WTC11 (cell line): ENCODE results near the gene RBM43. TPM values are rescaled to one million over a fixed set of nuclear protein-coding genes. Genes with fewer than 3 reads are reported as not detected.
"Not testable (repeated sequence)": the region's sequence is repeated elsewhere in the genome, so short reads cannot be mapped to it uniquely, and the experiment has no call there.

Source experiments
- ATAC-seq: fragments of 200-7000 bp; cut with Tn5 transposase; 2 replicates; pipeline ENCODE4 v1.10.0; 2021; ENCODE audit warnings: mild to moderate bottlenecking, moderate library complexity
- CTCF ChIA-PET: fragments of 300-600 bp; sonication (Branson Sonifier 250); formaldehyde crosslinking; loops from one replicate; lab custom pipeline; 2021; ENCODE audit warnings: antibody characterized with exemption; lab: Charles Lee
- POLR2A ChIA-PET: fragments of 350-600 bp; sonication (Branson Sonifier 250); formaldehyde crosslinking; loops from one replicate; lab custom pipeline; 2021; ENCODE audit warnings: antibody characterized with exemption; lab: Charles Lee
- DNase-seq: peaks from one replicate; pipeline ENCODE4 v3.0.0; 2021; ENCODE audit warnings: low spot score
- H3K27ac Mint-ChIP-seq: 2 replicates; pipeline ENCODE4 v1.8.0; 2021; ENCODE audit warnings: mixed read lengths
- H3K27me3 Mint-ChIP-seq: 2 replicates; pipeline ENCODE4 v1.8.0; 2021; ENCODE audit warnings: low read depth, mild to moderate bottlenecking, moderate library complexity, mixed read lengths
- H3K36me3 Mint-ChIP-seq: 2 replicates; pipeline ENCODE4 v1.8.0; 2021; ENCODE audit warnings: mixed read lengths
- H3K4me1 Mint-ChIP-seq: 2 replicates; pipeline ENCODE4 v1.8.0; 2022; ENCODE audit warnings: mixed read lengths
- H3K4me3 Mint-ChIP-seq: 2 replicates; pipeline ENCODE4 v1.8.0; 2021; ENCODE audit warnings: mild to moderate bottlenecking, moderate library complexity, mixed read lengths
- H3K9me3 Mint-ChIP-seq: 2 replicates; pipeline ENCODE4 v1.8.0; 2021; ENCODE audit warnings: mixed read lengths
- CDX4 ChIP-seq: fragments of 250-450 bp; sonication (Bioruptor Pico); IDR thresholded peaks from 2 replicates; pipeline ENCODE4 v1.9.0; 2021; ENCODE audit warnings: moderate library complexity, mild to moderate bottlenecking, inconsistent platforms, borderline replicate concordance
- ERG ChIP-seq: fragments of 250-450 bp; sonication (Bioruptor Pico); IDR thresholded peaks from 2 replicates; pipeline ENCODE4 v1.8.0; 2021; ENCODE audit warnings: mild to moderate bottlenecking
- ETV6 ChIP-seq: sonication (generic); formaldehyde crosslinking; IDR thresholded peaks from 2 replicates; pipeline ENCODE4 v1.8.1; 2022; ENCODE audit warnings: mild to moderate bottlenecking, missing genetic modification reagents
- FOXJ3 ChIP-seq: sonication (generic); formaldehyde crosslinking; IDR thresholded peaks from 2 replicates; pipeline ENCODE4 v1.9.0; 2021; ENCODE audit warnings: missing genetic modification reagents, mild to moderate bottlenecking, borderline replicate concordance
- FOXK1 ChIP-seq: sonication (generic); formaldehyde crosslinking; IDR thresholded peaks from 2 replicates; pipeline ENCODE4 v1.8.0; 2022; ENCODE audit warnings: mild to moderate bottlenecking, moderate library complexity, missing genetic modification reagents
- IRF1 ChIP-seq: sonication (generic); formaldehyde crosslinking; IDR thresholded peaks from 2 replicates; pipeline ENCODE4 v1.8.0; 2023; ENCODE audit warnings: missing genetic modification reagents
- NFYB ChIP-seq: sonication (generic); formaldehyde crosslinking; conservative IDR thresholded peaks from 2 replicates; pipeline ENCODE4 v1.8.0; 2022; ENCODE audit warnings: low read depth, missing genetic modification reagents
- NR1H2 ChIP-seq: sonication (generic); formaldehyde crosslinking; IDR thresholded peaks from 2 replicates; pipeline ENCODE4 v1.9.0; 2021; ENCODE audit warnings: mild to moderate bottlenecking, moderate library complexity, missing genetic modification reagents
- NR3C1 ChIP-seq: sonication (generic); formaldehyde crosslinking; conservative IDR thresholded peaks from 2 replicates; pipeline ENCODE4 v1.8.1; 2023; ENCODE audit warnings: low read depth, mild to moderate bottlenecking, missing genetic modification reagents
- SMAD3 ChIP-seq: sonication (generic); formaldehyde crosslinking; IDR thresholded peaks from 2 replicates; pipeline ENCODE4 v1.8.0; 2022; ENCODE audit warnings: missing genetic modification reagents, mild to moderate bottlenecking, borderline replicate concordance
- USF1 ChIP-seq: sonication (generic); formaldehyde crosslinking; IDR thresholded peaks from 2 replicates; pipeline ENCODE4 v1.8.0; 2022; ENCODE audit warnings: mild to moderate bottlenecking, missing genetic modification reagents
- ZBTB21 ChIP-seq: sonication (generic); formaldehyde crosslinking; IDR thresholded peaks from 2 replicates; pipeline ENCODE4 v1.8.1; 2023; ENCODE audit warnings: mild to moderate bottlenecking, missing genetic modification reagents, borderline replicate concordance
- ZBTB43 ChIP-seq: sonication (generic); formaldehyde crosslinking; IDR thresholded peaks from 2 replicates; pipeline ENCODE4 v1.8.1; 2023; ENCODE audit warnings: mild to moderate bottlenecking, missing genetic modification reagents
- ZNF121 ChIP-seq: sonication (generic); formaldehyde crosslinking; IDR thresholded peaks from 2 replicates; pipeline ENCODE4 v1.8.0; 2023; ENCODE audit warnings: missing genetic modification reagents
- ZNF232 ChIP-seq: sonication (generic); formaldehyde crosslinking; IDR thresholded peaks from 2 replicates; pipeline ENCODE4 v1.8.0; 2022; ENCODE audit warnings: mild to moderate bottlenecking, missing genetic modification reagents
- ZNF423 ChIP-seq: fragments of 250-450 bp; sonication (Bioruptor Pico); IDR thresholded peaks from 2 replicates; pipeline ENCODE4 v2.1.2; 2022; ENCODE audit warnings: mild to moderate bottlenecking, moderate library complexity
- ZNF671 ChIP-seq: fragments of 250-450 bp; sonication (Bioruptor Pico); IDR thresholded peaks from 2 replicates; pipeline ENCODE4 v1.8.0; 2021; ENCODE audit warnings: mild to moderate bottlenecking
- ZSCAN18 ChIP-seq: fragments of 250-450 bp; sonication (Bioruptor Pico); IDR thresholded peaks from 2 replicates; pipeline ENCODE4 v2.1.2; 2022; ENCODE audit warnings: mild to moderate bottlenecking, moderate library complexity
- total RNA-seq: library from RNA; stranded (reverse); gene quantifications from 3 replicates; pipeline ENCODE4 v1.2.3, GENCODE V29; 2021
- TF ChIP-seq, protein P1 (sequence below): sonication (generic); formaldehyde crosslinking; IDR thresholded peaks from 2 replicates; pipeline ENCODE4 v1.8.1; 2023; ENCODE audit warnings: mild to moderate bottlenecking, moderate library complexity, missing genetic modification reagents
- TF ChIP-seq, protein P2 (sequence below): sonication (generic); formaldehyde crosslinking; IDR thresholded peaks from 2 replicates; pipeline ENCODE4 v1.8.1; 2022; ENCODE audit warnings: missing genetic modification reagents, borderline replicate concordance
- TF ChIP-seq, protein P3 (sequence below): sonication (generic); formaldehyde crosslinking; IDR thresholded peaks from 2 replicates; pipeline ENCODE4 v1.8.1; 2023; ENCODE audit warnings: mild to moderate bottlenecking, missing genetic modification reagents, moderate library complexity

Gene RBM43
- total RNA-seq, 1 experiment from 2014 or later = 2.8 TPM

DNA sequence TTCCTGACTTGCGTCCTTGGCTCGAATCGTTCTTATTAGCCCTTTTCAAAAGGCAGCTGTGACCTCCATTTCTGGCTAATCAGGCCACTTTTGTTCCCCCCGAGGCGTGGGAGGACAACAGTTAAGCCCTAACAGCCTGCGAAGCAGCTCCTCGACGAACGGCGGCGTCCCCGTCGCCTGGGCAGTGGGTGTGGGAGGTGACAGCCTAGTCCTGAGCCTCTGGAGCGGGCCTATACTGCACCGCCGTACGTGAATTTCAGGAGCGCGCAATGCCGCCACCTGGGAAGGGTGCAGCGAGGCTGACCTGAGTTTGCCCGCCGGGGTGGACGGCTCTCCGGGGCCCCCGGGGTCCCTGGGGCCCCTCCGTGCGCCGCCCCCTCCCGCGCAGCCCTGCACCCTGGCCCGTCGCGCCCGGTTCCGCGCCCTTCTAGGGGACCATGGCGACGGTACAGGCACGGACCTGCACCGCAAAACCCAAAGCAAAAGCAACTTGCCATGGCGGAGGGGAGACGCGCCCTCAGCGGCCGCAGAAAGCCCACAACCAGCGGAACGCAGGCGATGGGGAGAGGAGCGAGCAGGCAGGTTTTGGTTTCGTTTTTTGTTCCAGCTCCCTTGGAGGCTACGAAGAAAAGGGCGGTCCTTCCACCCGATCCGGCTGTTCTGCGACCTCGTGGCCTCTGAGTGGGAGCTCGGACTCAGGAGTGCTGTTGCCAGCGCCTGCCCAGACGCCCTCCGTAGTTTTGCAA lies at the start of gene RBM43 (continued):
- TF ChIP-seq, protein P1, sequence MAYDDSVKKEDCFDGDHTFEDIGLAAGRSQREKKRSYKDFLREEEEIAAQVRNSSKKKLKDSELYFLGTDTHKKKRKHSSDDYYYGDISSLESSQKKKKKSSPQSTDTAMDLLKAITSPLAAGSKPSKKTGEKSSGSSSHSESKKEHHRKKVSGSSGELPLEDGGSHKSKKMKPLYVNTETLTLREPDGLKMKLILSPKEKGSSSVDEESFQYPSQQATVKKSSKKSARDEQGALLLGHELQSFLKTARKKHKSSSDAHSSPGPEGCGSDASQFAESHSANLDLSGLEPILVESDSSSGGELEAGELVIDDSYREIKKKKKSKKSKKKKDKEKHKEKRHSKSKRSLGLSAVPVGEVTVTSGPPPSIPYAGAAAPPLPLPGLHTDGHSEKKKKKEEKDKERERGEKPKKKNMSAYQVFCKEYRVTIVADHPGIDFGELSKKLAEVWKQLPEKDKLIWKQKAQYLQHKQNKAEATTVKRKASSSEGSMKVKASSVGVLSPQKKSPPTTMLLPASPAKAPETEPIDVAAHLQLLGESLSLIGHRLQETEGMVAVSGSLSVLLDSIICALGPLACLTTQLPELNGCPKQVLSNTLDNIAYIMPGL (CRISPR knock-in tag) = peak; percentile 47; the same call in 1 of the 2 replicates
- TF ChIP-seq IRF1 (CRISPR knock-in tag) (no peak), FOXJ3 (CRISPR knock-in tag) (no peak), ZBTB21 (CRISPR knock-in tag) (no peak), ETV6 (CRISPR knock-in tag) (no peak), FOXK1 (no peak; the same call in none of the 2 replicates), ZNF232 (CRISPR knock-in tag) (no peak), ZNF423 (CRISPR knock-in tag) (peak; percentile 61), ZNF121 (CRISPR knock-in tag) (peak; percentile 73), CDX4 (no peak), ZBTB43 (CRISPR knock-in tag) (no peak)

GRCh38 chr2:151310313-151310712 lies 48.6 kb upstream of the RBM43 start:
- H3K4me1 Mint-ChIP-seq, H3K27ac Mint-ChIP-seq, H3K4me3 Mint-ChIP-seq, DNase-seq, H3K36me3 Mint-ChIP-seq, H3K27me3 Mint-ChIP-seq, CTCF ChIA-PET, ATAC-seq, POLR2A ChIA-PET: not testable (repeated sequence)
- H3K9me3 Mint-ChIP-seq = peaks cover 15% of the 10 kb centered on the region

GRCh38 chr2:151306621-151307020 lies 45.0 kb upstream of the RBM43 start:
- peaks cover 21% of the 10 kb centered on the region for H3K9me3 Mint-ChIP-seq
- no peak overlapping the region for H3K27ac Mint-ChIP-seq
- no peaks in the 10 kb centered on the region; the same call in 1 of the 2 replicates for H3K36me3 Mint-ChIP-seq
- ATAC-seq (no peak), DNase-seq (no peak)
- H3K27me3 Mint-ChIP-seq = no peaks in the 10 kb centered on the region; the same call in 1 of the 2 replicates
- POLR2A ChIA-PET = no interaction called here
- CTCF ChIA-PET = no interaction called here
- H3K4me3 Mint-ChIP-seq = no peak overlapping the region
- peaks cover 5% of the 10 kb centered on the region for H3K4me1 Mint-ChIP-seq
- TF ChIP-seq, protein P2, sequence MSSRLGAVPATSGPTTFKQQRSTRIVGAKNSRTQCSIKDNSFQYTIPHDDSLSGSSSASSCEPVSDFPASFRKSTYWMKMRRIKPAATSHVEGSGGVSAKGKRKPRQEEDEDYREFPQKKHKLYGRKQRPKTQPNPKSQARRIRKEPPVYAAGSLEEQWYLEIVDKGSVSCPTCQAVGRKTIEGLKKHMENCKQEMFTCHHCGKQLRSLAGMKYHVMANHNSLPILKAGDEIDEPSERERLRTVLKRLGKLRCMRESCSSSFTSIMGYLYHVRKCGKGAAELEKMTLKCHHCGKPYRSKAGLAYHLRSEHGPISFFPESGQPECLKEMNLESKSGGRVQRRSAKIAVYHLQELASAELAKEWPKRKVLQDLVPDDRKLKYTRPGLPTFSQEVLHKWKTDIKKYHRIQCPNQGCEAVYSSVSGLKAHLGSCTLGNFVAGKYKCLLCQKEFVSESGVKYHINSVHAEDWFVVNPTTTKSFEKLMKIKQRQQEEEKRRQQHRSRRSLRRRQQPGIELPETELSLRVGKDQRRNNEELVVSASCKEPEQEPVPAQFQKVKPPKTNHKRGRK (CRISPR knock-in tag) = no peak
- TF ChIP-seq NR3C1 (CRISPR knock-in tag) = no peak
- TF ChIP-seq ZNF671 (CRISPR knock-in tag) = no peak
- TF ChIP-seq ERG (CRISPR knock-in tag) = no peak
- no peak for TF ChIP-seq SMAD3 (CRISPR knock-in tag)
- no peak for TF ChIP-seq ZSCAN18 (CRISPR knock-in tag)
- TF ChIP-seq NR1H2 = no peak
- no peak for TF ChIP-seq ETV6 (CRISPR knock-in tag)
- no peak for TF ChIP-seq NFYB (CRISPR knock-in tag)
- TF ChIP-seq USF1 (CRISPR knock-in tag) = no peak
- no peak for TF ChIP-seq CDX4
- no peak for TF ChIP-seq ZNF423 (CRISPR knock-in tag)
- no peak for TF ChIP-seq FOXK1
- TF ChIP-seq, protein P3, sequence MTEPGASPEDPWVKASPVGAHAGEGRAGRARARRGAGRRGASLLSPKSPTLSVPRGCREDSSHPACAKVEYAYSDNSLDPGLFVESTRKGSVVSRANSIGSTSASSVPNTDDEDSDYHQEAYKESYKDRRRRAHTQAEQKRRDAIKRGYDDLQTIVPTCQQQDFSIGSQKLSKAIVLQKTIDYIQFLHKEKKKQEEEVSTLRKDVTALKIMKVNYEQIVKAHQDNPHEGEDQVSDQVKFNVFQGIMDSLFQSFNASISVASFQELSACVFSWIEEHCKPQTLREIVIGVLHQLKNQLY (CRISPR knock-in tag) = no peak
